Measurements from ENCODE around the gene BMP7.

BMP7 gene

GRCh38 chr20:57266291-57267157, at the start of gene BMP7:
BMP7 (minus strand) TSS chr20:57266641; CDS start chr20:57266122, 519 bp downstream.
- DNase-seq, result no peak

GRCh38 chr20:57315976-57316480, 49.6 kb upstream of the BMP7 start:
- DNase-seq, result no peak

- DNase-seq, result no peak
These were observed 48.9 kb upstream of the BMP7 start for GRCh38 chr20:57315083-57315975.

GRCh38 chr20:57313951-57314350, 47.5 kb upstream of the BMP7 start:
- DNase-seq, result no peak

GRCh38 chr20:57313230-57313629, 46.8 kb upstream of the BMP7 start:
- no peak for DNase-seq

- DNase-seq, result no peak
These were observed 45.7 kb upstream of the BMP7 start for GRCh38 chr20:57312138-57312537.

- no peak for DNase-seq
These were observed 44.5 kb upstream of the BMP7 start for GRCh38 chr20:57310821-57311514.

- no peak for DNase-seq
These were observed 43.2 kb upstream of the BMP7 start for GRCh38 chr20:57309544-57310115.

GRCh38 chr20:57308451-57309271, 42.2 kb upstream of the BMP7 start:
- no peak for DNase-seq

GRCh38 chr20:57306747-57307146, 40.3 kb upstream of the BMP7 start:
- DNase-seq, result no peak

- no peak for DNase-seq
These were observed 34.6 kb upstream of the BMP7 start for GRCh38 chr20:57301026-57301425.

GRCh38 chr20:57298457-57298856, 32.0 kb upstream of the BMP7 start:
- no peak for DNase-seq

- no peak for DNase-seq
These were observed 28.1 kb upstream of the BMP7 start for GRCh38 chr20:57294550-57294949.

- no peak for DNase-seq
These were observed 27.6 kb upstream of the BMP7 start for GRCh38 chr20:57293995-57294394.

- no peak for DNase-seq
These were observed 26.2 kb upstream of the BMP7 start for GRCh38 chr20:57292611-57293010.

- DNase-seq, result no peak
These were observed 25.3 kb upstream of the BMP7 start for GRCh38 chr20:57291694-57292093.

- DNase-seq, result no peak
These were observed 24.6 kb upstream of the BMP7 start for GRCh38 chr20:57291003-57291402.

GRCh38 chr20:57290178-57290484, 23.7 kb upstream of the BMP7 start:
- no peak for DNase-seq

GRCh38 chr20:57289391-57290177, 23.1 kb upstream of the BMP7 start:
- no peak for DNase-seq

GRCh38 chr20:57288651-57289277, 22.3 kb upstream of the BMP7 start:
- no peak for DNase-seq

GRCh38 chr20:57287901-57288300, 21.5 kb upstream of the BMP7 start:
- DNase-seq, result no peak

All from SHP77 (cell line).